Subcutaneous adipose tissue (tissue), 4 donors: ENCODE data around the gene SCARB1. TPM values are rescaled to one million over a fixed set of nuclear protein-coding genes. Genes with fewer than 3 reads are reported as not detected.

ENCODE experiments used
- total RNA-seq, 4 donors: library from RNA; depleted of rRNA; stranded (reverse); fragments of >200 nt; gene quantifications; one replicate each; pipeline ENCODE4 v1.1.0, GENCODE V29; 2016
- TF ChIP-seq, protein P1 (sequence below): fragments of 450-650 bp; IDR thresholded peaks from one replicate; pipeline ENCODE4 v1.5.1; 2016; ENCODE audit warnings: low read depth, mild to moderate bottlenecking, control low read depth, antibody characterized with exemption, moderate library complexity

SCARB1 gene
- total RNA-seq, 4 donors from 2014 or later: 26.6 to 58.6 (median 38.2) TPM

- TF ChIP-seq, protein P1, sequence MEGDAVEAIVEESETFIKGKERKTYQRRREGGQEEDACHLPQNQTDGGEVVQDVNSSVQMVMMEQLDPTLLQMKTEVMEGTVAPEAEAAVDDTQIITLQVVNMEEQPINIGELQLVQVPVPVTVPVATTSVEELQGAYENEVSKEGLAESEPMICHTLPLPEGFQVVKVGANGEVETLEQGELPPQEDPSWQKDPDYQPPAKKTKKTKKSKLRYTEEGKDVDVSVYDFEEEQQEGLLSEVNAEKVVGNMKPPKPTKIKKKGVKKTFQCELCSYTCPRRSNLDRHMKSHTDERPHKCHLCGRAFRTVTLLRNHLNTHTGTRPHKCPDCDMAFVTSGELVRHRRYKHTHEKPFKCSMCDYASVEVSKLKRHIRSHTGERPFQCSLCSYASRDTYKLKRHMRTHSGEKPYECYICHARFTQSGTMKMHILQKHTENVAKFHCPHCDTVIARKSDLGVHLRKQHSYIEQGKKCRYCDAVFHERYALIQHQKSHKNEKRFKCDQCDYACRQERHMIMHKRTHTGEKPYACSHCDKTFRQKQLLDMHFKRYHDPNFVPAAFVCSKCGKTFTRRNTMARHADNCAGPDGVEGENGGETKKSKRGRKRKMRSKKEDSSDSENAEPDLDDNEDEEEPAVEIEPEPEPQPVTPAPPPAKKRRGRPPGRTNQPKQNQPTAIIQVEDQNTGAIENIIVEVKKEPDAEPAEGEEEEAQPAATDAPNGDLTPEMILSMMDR: no peak
Observed at GRCh38 chr12:124884587-124885438, 21.1 kb upstream of the SCARB1 start.

DNA sequence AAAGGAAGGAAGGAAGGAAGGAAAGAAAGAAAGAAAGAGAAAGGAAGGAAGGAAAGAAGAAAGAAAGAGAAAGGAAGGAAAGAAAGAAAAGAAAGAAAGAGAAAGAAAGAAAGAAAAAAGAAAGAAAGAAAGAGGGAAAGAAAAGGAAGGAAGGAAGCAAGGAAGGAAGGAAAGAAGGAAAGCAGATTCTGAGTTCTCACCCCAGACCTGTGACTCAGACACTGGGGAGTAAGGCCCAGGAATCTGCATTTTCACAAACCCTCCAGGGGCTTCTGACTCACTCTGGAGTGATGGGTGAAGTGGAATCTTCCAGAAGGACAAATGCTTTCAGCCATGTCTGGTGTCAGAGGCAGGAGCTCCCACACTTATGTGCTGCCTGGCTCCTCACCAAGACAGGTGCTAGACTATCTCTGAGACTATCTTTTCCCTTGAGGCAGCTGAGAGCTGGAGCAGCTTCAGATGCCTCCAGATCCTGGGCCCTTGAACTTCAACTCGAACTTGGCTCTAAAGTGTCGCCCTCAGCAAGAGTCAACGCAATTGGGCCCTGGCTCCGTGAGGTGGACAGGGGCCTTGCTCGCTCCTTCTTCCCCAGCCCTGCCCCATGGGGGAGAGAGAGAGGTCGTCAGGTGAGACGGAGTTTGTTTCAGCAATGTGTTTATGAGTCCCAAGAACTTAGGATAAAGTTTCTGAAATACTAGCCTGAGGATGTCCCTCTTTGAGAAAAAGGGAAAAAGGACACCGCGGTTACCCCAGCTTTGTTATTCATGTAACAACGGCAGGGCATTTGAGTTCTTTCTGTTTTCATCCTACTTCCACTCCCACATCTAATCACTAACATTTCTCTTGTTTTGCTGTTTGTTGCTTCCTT is 19.8 kb upstream of the SCARB1 start:
- TF ChIP-seq, protein P1: no peak

- TF ChIP-seq, protein P1: no peak
Observed at GRCh38 chr12:124881123-124881522, 17.5 kb upstream of the SCARB1 start.

DNA sequence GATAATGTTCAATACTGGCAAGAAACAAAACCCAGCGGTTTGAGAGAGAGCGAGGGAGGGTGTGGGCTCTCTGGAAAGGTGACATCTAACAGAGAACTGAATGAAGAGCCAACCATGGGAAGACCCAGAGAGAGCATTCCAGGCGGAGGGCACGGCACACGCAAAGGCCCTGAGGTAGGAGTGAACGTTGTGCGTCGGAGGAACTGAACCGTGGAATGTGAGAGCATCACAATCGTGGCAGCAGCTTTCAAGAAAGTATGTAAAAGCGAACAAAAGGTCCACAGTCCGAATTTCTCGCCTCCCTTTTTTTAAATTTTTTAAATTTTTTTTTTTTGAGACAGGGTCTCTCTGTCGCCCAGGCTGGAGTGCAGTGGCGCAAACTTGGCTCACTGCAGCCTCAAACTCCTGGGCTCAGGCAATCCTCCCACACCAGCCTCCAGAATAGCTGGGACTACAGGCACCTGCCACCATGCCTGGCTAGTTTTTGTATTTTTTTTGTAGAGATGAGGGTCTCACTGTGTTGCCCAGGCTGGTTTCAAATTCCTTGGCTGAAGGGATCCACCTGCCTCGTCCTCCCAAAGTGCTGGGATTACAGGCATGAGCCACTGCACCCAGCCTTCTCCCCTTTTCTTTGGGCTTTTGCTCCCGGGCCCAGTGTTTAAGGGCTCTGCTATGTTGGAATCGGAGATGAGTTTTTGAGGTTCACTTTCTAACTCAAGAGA is 15.3 kb upstream of the SCARB1 start:
- TF ChIP-seq, protein P1: no peak

- TF ChIP-seq, protein P1: no peak
Observed at GRCh38 chr12:124877423-124877822, 13.8 kb upstream of the SCARB1 start.

DNA sequence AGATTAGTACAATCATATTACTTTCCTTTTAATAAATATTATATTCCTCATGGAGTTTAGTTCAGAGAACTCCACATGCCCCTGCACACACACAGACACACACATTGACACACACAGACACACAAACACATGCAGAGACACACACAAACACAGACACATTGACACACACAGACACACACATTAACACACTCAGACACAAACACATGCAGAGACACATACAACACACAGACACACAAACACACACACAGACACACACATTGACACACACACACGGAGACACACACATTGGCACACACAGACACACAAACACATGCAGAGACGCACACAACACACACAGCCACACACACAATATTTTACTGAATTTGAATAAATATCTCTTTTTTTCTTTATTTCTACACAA is 12.5 kb upstream of the SCARB1 start:
- TF ChIP-seq, protein P1: no peak
